HEK293 (cell line): ENCODE data around the gene UBIAD1.

Source experiments
- CTCF ChIA-PET: fragments of 350-600 bp; formaldehyde crosslinking; extraction: SDS; loops from one replicate; lab custom pipeline; 2021; ENCODE audit warnings: antibody characterized with exemption; lab: Yijun Ruan, JAX
- POLR2A ChIA-PET: fragments of 300-600 bp; formaldehyde crosslinking; extraction: SDS; loops from one replicate; lab custom pipeline; 2020; ENCODE audit warnings: antibody characterized with exemption, inconsistent platforms; lab: Yijun Ruan, JAX
- H3K27ac ChIP-seq: fragments of 200-500 bp; sonication (Bioruptor generic); 2 replicates; pipeline ENCODE4 v1.5.1; 2014; ENCODE audit warnings: low read depth, low read length, control low read depth, inconsistent platforms; ENCODE audit errors: extremely low read depth
- H3K36me3 ChIP-seq, 2 experiments: fragments of 200-500 bp in 1 of 2; sonication (Bioruptor generic) in 1 of 2; 1 replicate in 1 of 2; 2 replicates in 1 of 2; pipeline ENCODE4 v1.5.1; 2014 to 2017; ENCODE audit warnings: inconsistent platforms in 2 of 2, low read length in 2 of 2; ENCODE audit not compliant: control insufficient read depth in 2 of 2, insufficient read depth in 1 of 2
- H3K4me1 ChIP-seq: fragments of 200-500 bp; sonication (Bioruptor generic); 2 replicates; pipeline ENCODE4 v1.5.1; 2014; ENCODE audit warnings: mild to moderate bottlenecking, low read length, inconsistent platforms; ENCODE audit not compliant: control insufficient read depth, insufficient read depth
- H3K4me3 ChIP-seq: 2 replicates; pipeline ENCODE4 v1.5.1; 2011; ENCODE audit warnings: low read depth, mild to moderate bottlenecking, control low read depth, low read length, moderate library complexity
- H3K9me3 ChIP-seq: fragments of 200-500 bp; sonication (Bioruptor generic); 2 replicates; pipeline ENCODE4 v1.5.1; 2014; ENCODE audit warnings: low read depth, low read length, inconsistent platforms; ENCODE audit not compliant: control insufficient read depth, insufficient read depth
- BCL11B ChIP-seq: fragments of 450-650 bp; formaldehyde crosslinking; IDR thresholded peaks from 2 replicates; pipeline ENCODE4 v1.5.1; 2016; ENCODE audit warnings: low read depth, missing biosample characterization, missing genetic modification characterization
- FEZF1 ChIP-seq: fragments of 450-650 bp; formaldehyde crosslinking; IDR thresholded peaks from 2 replicates; pipeline ENCODE4 v1.5.1; 2016; ENCODE audit warnings: missing biosample characterization, missing genetic modification characterization
- HOXA7 ChIP-seq: sonication (generic); formaldehyde crosslinking; IDR thresholded peaks from 2 replicates; pipeline ENCODE4 v1.8.1; 2022; ENCODE audit warnings: missing genetic modification reagents, borderline replicate concordance
- PATZ1 ChIP-seq: fragments of 450-650 bp; formaldehyde crosslinking; IDR thresholded peaks from 2 replicates; pipeline ENCODE4 v1.5.1; 2016; ENCODE audit warnings: missing biosample characterization, missing genetic modification characterization
- ZBTB1 ChIP-seq: fragments of 450-650 bp; formaldehyde crosslinking; IDR thresholded peaks from 2 replicates; pipeline ENCODE4 v1.5.1; 2016; ENCODE audit warnings: missing biosample characterization, missing genetic modification characterization
- ZBTB17 ChIP-seq: fragments of 450-650 bp; formaldehyde crosslinking; IDR thresholded peaks from 2 replicates; pipeline ENCODE4 v1.5.1; 2016; ENCODE audit warnings: missing biosample characterization, missing genetic modification characterization
- ZBTB20 ChIP-seq: fragments of 450-650 bp; formaldehyde crosslinking; IDR thresholded peaks from 2 replicates; pipeline ENCODE4 v1.5.1; 2016; ENCODE audit warnings: missing biosample characterization, missing genetic modification characterization
- ZFP3 ChIP-seq: fragments of 450-650 bp; formaldehyde crosslinking; IDR thresholded peaks from 2 replicates; pipeline ENCODE4 v1.5.1; 2016; ENCODE audit warnings: low read depth, missing biosample characterization, missing genetic modification characterization
- ZNF112 ChIP-seq: fragments of 450-650 bp; formaldehyde crosslinking; IDR thresholded peaks from 2 replicates; pipeline ENCODE4 v1.5.0; 2017; ENCODE audit warnings: missing biosample characterization, missing genetic modification characterization
- ZNF133 ChIP-seq: fragments of 450-650 bp; formaldehyde crosslinking; IDR thresholded peaks from 2 replicates; pipeline ENCODE4 v1.5.1; 2016; ENCODE audit warnings: missing biosample characterization, missing genetic modification characterization
- ZNF16 ChIP-seq: fragments of 450-650 bp; formaldehyde crosslinking; IDR thresholded peaks from 2 replicates; pipeline ENCODE4 v1.5.1; 2016; ENCODE audit warnings: low read depth, missing biosample characterization, missing genetic modification characterization
- ZNF2 ChIP-seq: fragments of 450-650 bp; formaldehyde crosslinking; IDR thresholded peaks from 2 replicates; pipeline ENCODE4 v1.5.1; 2016; ENCODE audit warnings: missing biosample characterization, missing genetic modification characterization
- ZNF211 ChIP-seq: fragments of 450-650 bp; formaldehyde crosslinking; IDR thresholded peaks from 2 replicates; pipeline ENCODE4 v1.5.1; 2016; ENCODE audit warnings: low read depth, missing biosample characterization, missing genetic modification characterization
- ZNF274 ChIP-seq, 2 experiments: fragments of 200-500 bp in 1 of 2; fragments of 450-650 bp in 1 of 2; sonication (Bioruptor generic) in 1 of 2; formaldehyde crosslinking in 1 of 2; IDR thresholded peaks; 2 replicates each; pipeline versions ENCODE4 v1.5.1 to v1.6.1; 2014 to 2016; ENCODE audit warnings: borderline replicate concordance in 1 of 2, inconsistent platforms in 1 of 2, low read length in 1 of 2, missing biosample characterization in 1 of 2, missing genetic modification characterization in 1 of 2
- ZNF280C ChIP-seq: fragments of 450-650 bp; formaldehyde crosslinking; IDR thresholded peaks from 2 replicates; pipeline ENCODE4 v1.5.1; 2016; ENCODE audit warnings: missing biosample characterization, missing genetic modification characterization
- ZNF362 ChIP-seq: fragments of 450-650 bp; formaldehyde crosslinking; IDR thresholded peaks from 2 replicates; pipeline ENCODE4 v1.5.1; 2016; ENCODE audit warnings: missing biosample characterization, missing genetic modification characterization
- ZNF426 ChIP-seq: fragments of 450-650 bp; formaldehyde crosslinking; IDR thresholded peaks from 2 replicates; pipeline ENCODE4 v1.5.1; 2017; ENCODE audit warnings: missing biosample characterization, missing genetic modification characterization, mild to moderate bottlenecking, inconsistent platforms, moderate library complexity
- ZNF473 ChIP-seq: fragments of 450-650 bp; formaldehyde crosslinking; IDR thresholded peaks from 2 replicates; pipeline ENCODE4 v1.5.1; 2017; ENCODE audit warnings: missing biosample characterization, missing genetic modification characterization
- ZNF48 ChIP-seq: fragments of 450-650 bp; formaldehyde crosslinking; IDR thresholded peaks from 2 replicates; pipeline ENCODE4 v1.5.1; 2016; ENCODE audit warnings: missing biosample characterization, missing genetic modification characterization
- ZNF707 ChIP-seq: fragments of 450-650 bp; formaldehyde crosslinking; IDR thresholded peaks from 2 replicates; pipeline ENCODE4 v1.5.1; 2016; ENCODE audit warnings: missing biosample characterization, missing genetic modification characterization
- ZNF792 ChIP-seq: fragments of 450-650 bp; formaldehyde crosslinking; IDR thresholded peaks from 2 replicates; pipeline ENCODE4 v1.5.1; 2016; ENCODE audit warnings: missing biosample characterization, missing genetic modification characterization
- ZSCAN16 ChIP-seq: fragments of 450-650 bp; formaldehyde crosslinking; IDR thresholded peaks from 2 replicates; pipeline ENCODE4 v1.5.1; 2016; ENCODE audit warnings: missing biosample characterization, missing genetic modification characterization
- TF ChIP-seq, protein P1 (sequence below): fragments of 450-650 bp; formaldehyde crosslinking; optimal IDR thresholded peaks from 2 replicates; pipeline ENCODE3; 2016; ENCODE audit warnings: missing biosample characterization, mild to moderate bottlenecking, missing genetic modification characterization

UBIAD1 gene

GRCh38 chr1:11291049-11291448 lies 18.1 kb downstream of the UBIAD1 start:
- CTCF ChIA-PET = interaction anchor here (1.0 kb wide), 1 partner anchor 27 kb away, joined by 3 read pairs; no protein-coding TSS in a partner anchor

GRCh38 chr1:11293856-11294255 lies 20.9 kb downstream of the UBIAD1 start:
- Histone ChIP-seq H3K9me3 (no peaks in the 10 kb centered on the region), H3K27ac (no peak overlapping the region), H3K4me1 (no peaks in the 10 kb centered on the region), H3K36me3 (peaks cover 3 to 33% of the 10 kb centered on the region in 2 experiments; a peak in 2 of 3 replicates), H3K4me3 (no peak overlapping the region)
- TF ChIP-seq ZNF426 (no peak), FEZF1 (peak; percentile 56), ZNF707 (tag by site-specific recombination) (no peak), ZNF473 (tag by site-specific recombination) (no peak), ZBTB17 (tag by site-specific recombination) (no peak), ZNF211 (no peak), ZNF48 (tag by site-specific recombination) (no peak)
- TF ChIP-seq, protein P1, sequence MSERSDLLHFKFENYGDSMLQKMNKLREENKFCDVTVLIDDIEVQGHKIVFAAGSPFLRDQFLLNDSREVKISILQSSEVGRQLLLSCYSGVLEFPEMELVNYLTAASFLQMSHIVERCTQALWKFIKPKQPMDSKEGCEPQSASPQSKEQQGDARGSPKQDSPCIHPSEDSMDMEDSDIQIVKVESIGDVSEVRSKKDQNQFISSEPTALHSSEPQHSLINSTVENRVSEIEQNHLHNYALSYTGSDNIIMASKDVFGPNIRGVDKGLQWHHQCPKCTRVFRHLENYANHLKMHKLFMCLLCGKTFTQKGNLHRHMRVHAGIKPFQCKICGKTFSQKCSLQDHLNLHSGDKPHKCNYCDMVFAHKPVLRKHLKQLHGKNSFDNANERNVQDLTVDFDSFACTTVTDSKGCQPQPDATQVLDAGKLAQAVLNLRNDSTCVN (tag by site-specific recombination) = no peak
- ChIA-PET CTCF (interaction anchor here (1.1 kb wide), 1 partner anchor 42 kb away, joined by 3 read pairs; no protein-coding TSS in a partner anchor), POLR2A (no interaction called here)

More at GRCh38 chr1:11291049-11291448, 18.1 kb downstream of the UBIAD1 start:
- POLR2A ChIA-PET = no interaction called here
- TF ChIP-seq ZNF362 (no peak), BCL11B (tag by site-specific recombination) (no peak), ZNF16 (tag by site-specific recombination) (no peak), ZNF792 (tag by site-specific recombination) (no peak), ZSCAN16 (tag by site-specific recombination) (no peak), ZFP3 (tag by site-specific recombination) (no peak), ZNF133 (tag by site-specific recombination) (no peak), ZNF280C (no peak)
- Histone ChIP-seq H3K36me3 (peaks cover 3 to 47% of the 10 kb centered on the region in 2 experiments; a peak in 2 of 3 replicates), H3K4me1 (no peaks in the 10 kb centered on the region), H3K4me3 (no peak overlapping the region), H3K27ac (no peak overlapping the region), H3K9me3 (no peaks in the 10 kb centered on the region)

DNA sequence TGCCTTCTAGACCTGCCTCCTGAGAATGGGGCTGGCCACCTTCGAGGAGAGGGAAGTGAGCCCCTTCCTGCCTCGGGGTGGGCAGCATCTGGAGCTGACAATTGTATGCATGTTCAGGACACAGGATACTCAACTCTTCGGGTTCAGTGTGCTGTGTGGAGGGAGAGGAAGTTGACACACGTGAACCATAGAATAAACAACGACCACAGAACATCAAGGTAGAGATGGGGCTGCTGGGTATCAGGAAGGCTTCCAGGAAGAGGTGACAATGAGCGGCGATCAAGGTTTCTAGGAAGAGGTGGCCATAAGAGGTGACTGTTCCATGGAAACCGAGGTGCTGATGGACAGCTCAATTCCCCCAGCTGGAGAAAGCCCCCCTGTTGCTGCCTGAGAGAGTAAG lies 22.0 kb downstream of the UBIAD1 start:
- POLR2A ChIA-PET = no interaction called here
- peaks cover 3 to 29% of the 10 kb centered on the region in 2 experiments; a peak in 2 of 3 replicates for H3K36me3 ChIP-seq
- TF ChIP-seq ZNF274 (IDR thresholded peaks at IDR 0.05; ENCODE audit: low read length) (no peak), ZNF274 (tag by site-specific recombination; IDR thresholded peaks at IDR 0.05; ENCODE audit: borderline replicate concordance) (no peak), ZNF112 (no peak), ZNF2 (tag by site-specific recombination) (no peak), ZBTB20 (tag by site-specific recombination) (no peak), ZNF473 (tag by site-specific recombination) (no peak), HOXA7 (CRISPR knock-in tag) (no peak), PATZ1 (no peak), ZBTB1 (tag by site-specific recombination) (no peak)

More for the DNA sequence above, 22.0 kb downstream of the UBIAD1 start:
- Histone ChIP-seq H3K27ac (no peak overlapping the region), H3K9me3 (no peaks in the 10 kb centered on the region), H3K4me1 (no peaks in the 10 kb centered on the region), H3K4me3 (no peak overlapping the region)
- CTCF ChIA-PET = interaction anchor here (1.1 to 1.4 kb wide), 3 partner anchors 25 to 257 kb away, joined by 3 read pairs; no protein-coding TSS in a partner anchor
